Ascending aorta (tissue), 2 donors: ENCODE measurements around the gene E4F1. TPM values are rescaled to one million over a fixed set of nuclear protein-coding genes. Genes with fewer than 3 reads are reported as not detected.
A peak's percentile ranks its signal among the peaks of the same experiment; 100 is the strongest.

Experiments used
- DNase-seq, 2 donors: peaks; one replicate each; pipeline ENCODE4 v3.0.0-alpha.2; 2019; ENCODE audit warnings: low spot score in 2 of 2
- H3K27ac ChIP-seq, 2 donors: fragments of 200-600 bp; sonication (generic); one replicate each; pipeline ENCODE4 v1.5.1; 2016 to 2017; ENCODE audit warnings: mild to moderate bottlenecking in 1 of 2
- H3K27me3 ChIP-seq: fragments of 200-600 bp; sonication (generic); one replicate; pipeline ENCODE4 v1.5.1; 2017
- H3K36me3 ChIP-seq, 2 donors: fragments of 200-600 bp; sonication (generic); one replicate each; pipeline ENCODE4 v1.5.1; 2016
- H3K4me1 ChIP-seq, 2 donors: fragments of 200-600 bp; sonication (generic); one replicate each; pipeline ENCODE4 v1.5.1; 2016 to 2017; ENCODE audit warnings: mild to moderate bottlenecking in 1 of 2
- H3K4me3 ChIP-seq, 2 donors: fragments of 200-600 bp; sonication (generic); one replicate each; pipeline ENCODE4 v1.5.1; 2016 to 2017; ENCODE audit warnings: mild to moderate bottlenecking in 1 of 2
- H3K9me3 ChIP-seq, 2 donors: fragments of 200-600 bp; sonication (generic); one replicate each; pipeline ENCODE4 v1.5.1; 2016
- CTCF ChIP-seq, 3 experiments: fragments of 200-600 bp in 2 of 3; fragments of 450-650 bp in 1 of 3; sonication (generic) in 2 of 3; IDR thresholded peaks; one replicate each; pipeline ENCODE4 v1.5.1; 2016 to 2019; ENCODE audit warnings: antibody characterized with exemption in 3 of 3, mild to moderate bottlenecking in 1 of 3, moderate library complexity in 1 of 3
- intact Hi-C: fragments of 100-400 bp; cut with DNase I; formaldehyde crosslinking; loops from one replicate; pipeline ENCODE4 v1.15.1; 2023
- total RNA-seq: library from RNA; depleted of rRNA; stranded (reverse); fragments of >200 nt; gene quantifications from one replicate; pipeline ENCODE4 v1.1.0, GENCODE V29; 2016

Gene E4F1
- total RNA-seq, 1 donor from 2014 or later: 39.7 TPM

- no peak for TF ChIP-seq CTCF (IDR thresholded peaks at IDR 0.05)
- Histone ChIP-seq H3K27ac (peak within 1 kb of the TSS; percentile 95 to 98), H3K9me3 (no peaks in the 10 kb centered on the region), H3K36me3 (peaks cover 9 to 13% of the 10 kb centered on the region in 2 donors), H3K27me3 (no peaks in the 10 kb centered on the region), H3K4me1 (peaks cover 10 to 21% of the 10 kb centered on the region in 2 donors), H3K4me3 (peak within 1 kb of the TSS; percentile 63 to 92)
- peak; percentile 77 to 98 for DNase-seq
- intact Hi-C loops: loop anchor here (1.0 to 10.0 kb wide), 6 partner anchors 17 to 754 kb away; partner anchors contain the start of genes ATP6V0C, CCNF, E4F1 and ECI1
Observed at GRCh38 chr16:2267913-2268666, 44.7 kb downstream of the E4F1 start, which contains the start of gene RNPS1. RNPS1 (minus strand) TSS chr16:2268126; CDS start chr16:2264643, 3,483 bp downstream.

- no peak for TF ChIP-seq CTCF (IDR thresholded peaks at IDR 0.05)
- intact Hi-C loops: loop anchor here (10.0 kb wide), 1 partner anchor 65 kb away; no protein-coding TSS in a partner anchor
- H3K27ac ChIP-seq: no peak overlapping the region
- H3K4me3 ChIP-seq: peak overlapping the region in 1 of 2 donors; percentile 63
- DNase-seq: no peak
- H3K27me3 ChIP-seq: no peaks in the 10 kb centered on the region
- H3K36me3 ChIP-seq: no peaks in the 10 kb centered on the region
- peaks cover 10 to 21% of the 10 kb centered on the region in 2 donors for H3K4me1 ChIP-seq
- H3K9me3 ChIP-seq: no peaks in the 10 kb centered on the region
Observed at GRCh38 chr16:2270070-2270462, 46.7 kb downstream of the E4F1 start.

- no peak for TF ChIP-seq CTCF (IDR thresholded peaks at IDR 0.05)
- intact Hi-C loops: loop anchor here (10.0 kb wide), 1 partner anchor 64 kb away; no protein-coding TSS in a partner anchor
- H3K36me3 ChIP-seq: peaks cover 0 to 4% of the 10 kb centered on the region in 2 donors
- no peaks in the 10 kb centered on the region for H3K9me3 ChIP-seq
- H3K27me3 ChIP-seq: no peaks in the 10 kb centered on the region
- peaks cover 10 to 18% of the 10 kb centered on the region in 2 donors for H3K4me1 ChIP-seq
- DNase-seq: no peak
- H3K27ac ChIP-seq: no peak overlapping the region
- H3K4me3 ChIP-seq: no peak overlapping the region
Observed at GRCh38 chr16:2270588-2271470, 47.4 kb downstream of the E4F1 start.

GRCh38 chr16:2271848-2272461 is 48.6 kb downstream of the E4F1 start:
- no peak overlapping the region for H3K4me3 ChIP-seq
- H3K27ac ChIP-seq: no peak overlapping the region
- no peak for DNase-seq
- peaks cover 10 to 11% of the 10 kb centered on the region in 2 donors for H3K4me1 ChIP-seq
- TF ChIP-seq CTCF (IDR thresholded peaks at IDR 0.05): no peak
- intact Hi-C loops: loop anchor here (10.0 kb wide), 1 partner anchor 63 kb away; no protein-coding TSS in a partner anchor
- peaks cover 0 to 13% of the 10 kb centered on the region in 2 donors for H3K36me3 ChIP-seq
- no peaks in the 10 kb centered on the region for H3K27me3 ChIP-seq
- no peaks in the 10 kb centered on the region for H3K9me3 ChIP-seq

- Histone ChIP-seq H3K4me1 (peaks cover 10 to 11% of the 10 kb centered on the region in 2 donors), H3K4me3 (no peak overlapping the region), H3K36me3 (peaks cover 0 to 26% of the 10 kb centered on the region in 2 donors), H3K9me3 (no peaks in the 10 kb centered on the region), H3K27me3 (no peaks in the 10 kb centered on the region), H3K27ac (no peak overlapping the region)
- no peak for DNase-seq
- TF ChIP-seq CTCF (IDR thresholded peaks at IDR 0.05): no peak
- intact Hi-C loops: loop anchor here (10.0 kb wide), 1 partner anchor 61 kb away; no protein-coding TSS in a partner anchor
Observed at GRCh38 chr16:2273484-2273883, 50.1 kb downstream of the E4F1 start.
